Parathyroid adenoma (tissue), 2 donors: ENCODE results near the gene TNXB.

Source experiments
- H2AFZ ChIP-seq: fragments of 300-600 bp; sonication (generic); one replicate; pipeline ENCODE4 v1.7.0; 2017; ENCODE audit warnings: antibody characterized with exemption, mild to moderate bottlenecking
- H3K27ac ChIP-seq: fragments of 300-600 bp; sonication (generic); one replicate; pipeline ENCODE4 v1.7.0; 2017
- H3K27me3 ChIP-seq: fragments of 300-600 bp; sonication (generic); one replicate; pipeline ENCODE4 v1.7.0; 2017; ENCODE audit warnings: low read length; ENCODE audit not compliant: control insufficient read depth, insufficient read depth
- H3K36me3 ChIP-seq: fragments of 300-600 bp; sonication (generic); one replicate; pipeline ENCODE4 v1.7.0; 2017; ENCODE audit warnings: low read length; ENCODE audit not compliant: control insufficient read depth, insufficient read depth
- H3K4me1 ChIP-seq: fragments of 300-600 bp; sonication (generic); one replicate; pipeline ENCODE4 v1.7.0; 2017; ENCODE audit warnings: control low read depth
- H3K4me2 ChIP-seq: fragments of 300-600 bp; sonication (generic); one replicate; pipeline ENCODE4 v1.7.0; 2017; ENCODE audit warnings: low read length
- H3K4me3 ChIP-seq: fragments of 300-600 bp; sonication (generic); one replicate; pipeline ENCODE4 v1.7.0; 2017; ENCODE audit warnings: low read depth, low read length
- H3K79me2 ChIP-seq: fragments of 300-600 bp; sonication (generic); one replicate; pipeline ENCODE4 v1.7.0; 2017; ENCODE audit warnings: control low read depth
- H3K9ac ChIP-seq: fragments of 300-600 bp; sonication (generic); one replicate; pipeline ENCODE4 v1.7.0; 2017; ENCODE audit warnings: mild to moderate bottlenecking
- H3K9me3 ChIP-seq: fragments of 300-600 bp; sonication (generic); one replicate; pipeline ENCODE4 v1.7.0; 2017; ENCODE audit warnings: low read length; ENCODE audit not compliant: control insufficient read depth
- CTCF ChIP-seq: fragments of 300-600 bp; sonication (generic); IDR thresholded peaks from one replicate; pipeline ENCODE4 v1.7.0; 2017; ENCODE audit warnings: antibody characterized with exemption, mild to moderate bottlenecking
- donor health status: primary hyperparathyroidism.

TNXB gene

GRCh38 chr6:32076321-32076809, 32.8 kb downstream of the TNXB start:
- H3K36me3 ChIP-seq, result no peaks in the 10 kb centered on the region
- H3K79me2 ChIP-seq, result no peaks in the 10 kb centered on the region
- no peak overlapping the region for H2AFZ ChIP-seq
- H3K9ac ChIP-seq, result no peak overlapping the region
- H3K27me3 ChIP-seq, result no peaks in the 10 kb centered on the region
- no peak for TF ChIP-seq CTCF
- no peak overlapping the region for H3K4me3 ChIP-seq
- H3K4me2 ChIP-seq, result no peak overlapping the region
- H3K9me3 ChIP-seq, result no peaks in the 10 kb centered on the region
- no peak overlapping the region for H3K27ac ChIP-seq
- H3K4me1 ChIP-seq, result no peaks in the 10 kb centered on the region

- no peaks in the 10 kb centered on the region for H3K79me2 ChIP-seq
- H3K4me2 ChIP-seq, result no peak overlapping the region
- H3K27me3 ChIP-seq, result no peaks in the 10 kb centered on the region
- H3K36me3 ChIP-seq, result no peaks in the 10 kb centered on the region
- no peak overlapping the region for H3K4me3 ChIP-seq
- H3K4me1 ChIP-seq, result no peaks in the 10 kb centered on the region
- no peak overlapping the region for H3K9ac ChIP-seq
- TF ChIP-seq CTCF, result no peak
- H3K9me3 ChIP-seq, result no peaks in the 10 kb centered on the region
- H2AFZ ChIP-seq, result no peak overlapping the region
- H3K27ac ChIP-seq, result no peak overlapping the region
Measured at GRCh38 chr6:32075781-32076180, 33.4 kb downstream of the TNXB start.

GRCh38 chr6:32074996-32075532, 34.1 kb downstream of the TNXB start:
- no peak overlapping the region for H3K4me3 ChIP-seq
- no peaks in the 10 kb centered on the region for H3K79me2 ChIP-seq
- H3K36me3 ChIP-seq, result no peaks in the 10 kb centered on the region
- H3K9ac ChIP-seq, result no peak overlapping the region
- no peak overlapping the region for H3K4me2 ChIP-seq
- H3K4me1 ChIP-seq, result no peaks in the 10 kb centered on the region
- no peak overlapping the region for H3K27ac ChIP-seq
- no peaks in the 10 kb centered on the region for H3K9me3 ChIP-seq
- H3K27me3 ChIP-seq, result no peaks in the 10 kb centered on the region
- no peak for TF ChIP-seq CTCF
- H2AFZ ChIP-seq, result no peak overlapping the region

GRCh38 chr6:32073613-32074012, 35.5 kb downstream of the TNXB start:
- Histone ChIP-seq H3K4me3 (no peak overlapping the region), H3K36me3 (no peaks in the 10 kb centered on the region), H3K27me3 (no peaks in the 10 kb centered on the region), H2AFZ (no peak overlapping the region), H3K4me1 (no peaks in the 10 kb centered on the region), H3K4me2 (no peak overlapping the region), H3K27ac (no peak overlapping the region), H3K79me2 (no peaks in the 10 kb centered on the region), H3K9ac (no peak overlapping the region), H3K9me3 (no peaks in the 10 kb centered on the region)
- no peak for TF ChIP-seq CTCF

GRCh38 chr6:32073101-32073500, 36.0 kb downstream of the TNXB start:
- no peak overlapping the region for H3K9ac ChIP-seq
- no peaks in the 10 kb centered on the region for H3K79me2 ChIP-seq
- no peak overlapping the region for H3K27ac ChIP-seq
- H2AFZ ChIP-seq, result no peak overlapping the region
- no peaks in the 10 kb centered on the region for H3K27me3 ChIP-seq
- no peak for TF ChIP-seq CTCF
- H3K9me3 ChIP-seq, result no peaks in the 10 kb centered on the region
- no peak overlapping the region for H3K4me2 ChIP-seq
- no peaks in the 10 kb centered on the region for H3K4me1 ChIP-seq
- no peak overlapping the region for H3K4me3 ChIP-seq
- no peaks in the 10 kb centered on the region for H3K36me3 ChIP-seq
